HG02870 (cell line): Measurements from ENCODE around the gene SKI.

Experiments
- ATAC-seq: cut with Tn5 transposase; IDR thresholded peaks from one replicate; pipeline ENCODE4 v1.9.1; 2021; ENCODE audit warnings: mild to moderate bottlenecking, moderate library complexity; ENCODE audit not compliant: unreplicated experiment

Gene SKI

GRCh38 chr1:2348346-2349325 lies 120.5 kb downstream of the SKI start:
- no peak for ATAC-seq

- no peak for ATAC-seq
Measured at GRCh38 chr1:2349806-2350205, 121.7 kb downstream of the SKI start.

- ATAC-seq, result no peak
Measured at GRCh38 chr1:2350501-2350900, 122.4 kb downstream of the SKI start.

GRCh38 chr1:2350911-2351655 lies 123.0 kb downstream of the SKI start:
- ATAC-seq, result no peak

GRCh38 chr1:2351723-2352122 lies 123.6 kb downstream of the SKI start:
- ATAC-seq, result no peak

GRCh38 chr1:2352341-2352896 lies 124.3 kb downstream of the SKI start:
- ATAC-seq, result no peak

- no peak for ATAC-seq
Measured at GRCh38 chr1:2352897-2353550, 124.9 kb downstream of the SKI start.

- no peak for ATAC-seq
Measured at GRCh38 chr1:2353551-2354438, 125.7 kb downstream of the SKI start.

GRCh38 chr1:2354511-2355372 lies 126.6 kb downstream of the SKI start:
- ATAC-seq, result no peak

- ATAC-seq, result no peak
Measured at GRCh38 chr1:2355373-2356261, 127.5 kb downstream of the SKI start.

GRCh38 chr1:2356401-2356800 lies 128.3 kb downstream of the SKI start:
- ATAC-seq, result no peak

- no peak for ATAC-seq
Measured at GRCh38 chr1:2356911-2357845, 129.1 kb downstream of the SKI start.

GRCh38 chr1:2358072-2358471 lies 130.0 kb downstream of the SKI start:
- no peak for ATAC-seq

GRCh38 chr1:2358651-2359640 lies 130.8 kb downstream of the SKI start:
- ATAC-seq, result no peak
